WTC11 (cell line): ENCODE data around the gene ECE1. TPM values are rescaled to one million over a fixed set of nuclear protein-coding genes. Genes with fewer than 3 reads are reported as not detected.

Experiments used
- ATAC-seq: fragments of 200-7000 bp; cut with Tn5 transposase; 2 replicates; pipeline ENCODE4 v1.10.0; 2021; ENCODE audit warnings: mild to moderate bottlenecking, moderate library complexity
- CTCF ChIA-PET: fragments of 300-600 bp; sonication (Branson Sonifier 250); formaldehyde crosslinking; loops from one replicate; lab custom pipeline; 2021; ENCODE audit warnings: antibody characterized with exemption; lab: Charles Lee
- POLR2A ChIA-PET: fragments of 350-600 bp; sonication (Branson Sonifier 250); formaldehyde crosslinking; loops from one replicate; lab custom pipeline; 2021; ENCODE audit warnings: antibody characterized with exemption; lab: Charles Lee
- DNase-seq: peaks from one replicate; pipeline ENCODE4 v3.0.0; 2021; ENCODE audit warnings: low spot score
- H3K27ac Mint-ChIP-seq: 2 replicates; pipeline ENCODE4 v1.8.0; 2021; ENCODE audit warnings: mixed read lengths
- H3K27me3 Mint-ChIP-seq: 2 replicates; pipeline ENCODE4 v1.8.0; 2021; ENCODE audit warnings: low read depth, mild to moderate bottlenecking, moderate library complexity, mixed read lengths
- H3K36me3 Mint-ChIP-seq: 2 replicates; pipeline ENCODE4 v1.8.0; 2021; ENCODE audit warnings: mixed read lengths
- H3K4me1 Mint-ChIP-seq: 2 replicates; pipeline ENCODE4 v1.8.0; 2022; ENCODE audit warnings: mixed read lengths
- H3K4me3 Mint-ChIP-seq: 2 replicates; pipeline ENCODE4 v1.8.0; 2021; ENCODE audit warnings: mild to moderate bottlenecking, moderate library complexity, mixed read lengths
- H3K9me3 Mint-ChIP-seq: 2 replicates; pipeline ENCODE4 v1.8.0; 2021; ENCODE audit warnings: mixed read lengths
- AFF4 ChIP-seq: sonication (generic); formaldehyde crosslinking; IDR thresholded peaks from 2 replicates; pipeline ENCODE4 v1.8.1; 2023; ENCODE audit warnings: mild to moderate bottlenecking, missing genetic modification reagents, borderline replicate concordance
- E2F1 ChIP-seq: sonication (generic); formaldehyde crosslinking; IDR thresholded peaks from 2 replicates; pipeline ENCODE4 v1.8.0; 2022; ENCODE audit warnings: mild to moderate bottlenecking, missing genetic modification reagents
- ERG ChIP-seq: fragments of 250-450 bp; sonication (Bioruptor Pico); IDR thresholded peaks from 2 replicates; pipeline ENCODE4 v1.8.0; 2021; ENCODE audit warnings: mild to moderate bottlenecking
- MXD4 ChIP-seq: fragments of 250-450 bp; sonication (Bioruptor Pico); IDR thresholded peaks from 2 replicates; pipeline ENCODE4 v1.8.0; 2021; ENCODE audit warnings: mild to moderate bottlenecking, moderate library complexity, borderline replicate concordance
- NFE2L1 ChIP-seq: sonication (generic); formaldehyde crosslinking; IDR thresholded peaks from 2 replicates; pipeline ENCODE4 v1.8.1; 2023; ENCODE audit warnings: missing genetic modification reagents
- NR1H2 ChIP-seq: sonication (generic); formaldehyde crosslinking; IDR thresholded peaks from 2 replicates; pipeline ENCODE4 v1.9.0; 2021; ENCODE audit warnings: mild to moderate bottlenecking, moderate library complexity, missing genetic modification reagents
- SP1 ChIP-seq: sonication (generic); formaldehyde crosslinking; conservative IDR thresholded peaks from 2 replicates; pipeline ENCODE4 v1.8.1; 2022; ENCODE audit warnings: missing genetic modification reagents
- TEAD1 ChIP-seq: sonication (generic); formaldehyde crosslinking; IDR thresholded peaks from 2 replicates; pipeline ENCODE4 v1.8.0; 2022; ENCODE audit warnings: mild to moderate bottlenecking, missing genetic modification reagents
- ZMAT4 ChIP-seq: fragments of 250-450 bp; sonication (Bioruptor Pico); IDR thresholded peaks from 2 replicates; pipeline ENCODE4 v1.9.0; 2021; ENCODE audit warnings: mild to moderate bottlenecking
- total RNA-seq: library from RNA; stranded (reverse); gene quantifications from 3 replicates; pipeline ENCODE4 v1.2.3, GENCODE V29; 2021
- TF ChIP-seq, protein P1 (sequence below): sonication (generic); formaldehyde crosslinking; IDR thresholded peaks from 2 replicates; pipeline ENCODE4 v1.8.1; 2023; ENCODE audit warnings: mild to moderate bottlenecking, missing genetic modification reagents

Gene ECE1
- total RNA-seq, 1 experiment from 2014 or later: 45.0 TPM

- no peak for ATAC-seq
- Mint-ChIP-seq H3K9me3 (no peaks in the 10 kb centered on the region), H3K27ac (0 out of 2 replicates have a peak overlapping the region, but pooled peaks have one; percentile 36), H3K4me1 (peaks cover 14% of the 10 kb centered on the region), H3K4me3 (no peak overlapping the region), H3K36me3 (peaks cover 11% of the 10 kb centered on the region), H3K27me3 (no peaks in the 10 kb centered on the region)
- POLR2A ChIA-PET: no interaction called here
- no peak for DNase-seq
- CTCF ChIA-PET: interaction anchor here (0.9 to 2.4 kb wide), 6 partner anchors 17 to 132 kb away, joined by 3 to 12 read pairs (median 8); no protein-coding TSS in a partner anchor
- TF ChIP-seq, protein P1, sequence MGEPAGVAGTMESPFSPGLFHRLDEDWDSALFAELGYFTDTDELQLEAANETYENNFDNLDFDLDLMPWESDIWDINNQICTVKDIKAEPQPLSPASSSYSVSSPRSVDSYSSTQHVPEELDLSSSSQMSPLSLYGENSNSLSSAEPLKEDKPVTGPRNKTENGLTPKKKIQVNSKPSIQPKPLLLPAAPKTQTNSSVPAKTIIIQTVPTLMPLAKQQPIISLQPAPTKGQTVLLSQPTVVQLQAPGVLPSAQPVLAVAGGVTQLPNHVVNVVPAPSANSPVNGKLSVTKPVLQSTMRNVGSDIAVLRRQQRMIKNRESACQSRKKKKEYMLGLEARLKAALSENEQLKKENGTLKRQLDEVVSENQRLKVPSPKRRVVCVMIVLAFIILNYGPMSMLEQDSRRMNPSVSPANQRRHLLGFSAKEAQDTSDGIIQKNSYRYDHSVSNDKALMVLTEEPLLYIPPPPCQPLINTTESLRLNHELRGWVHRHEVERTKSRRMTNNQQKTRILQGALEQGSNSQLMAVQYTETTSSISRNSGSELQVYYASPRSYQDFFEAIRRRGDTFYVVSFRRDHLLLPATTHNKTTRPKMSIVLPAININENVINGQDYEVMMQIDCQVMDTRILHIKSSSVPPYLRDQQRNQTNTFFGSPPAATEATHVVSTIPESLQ (CRISPR knock-in tag): no peak
- TF ChIP-seq E2F1 (no peak), AFF4 (CRISPR knock-in tag) (no peak), NFE2L1 (no peak), MXD4 (CRISPR knock-in tag) (no peak), ERG (CRISPR knock-in tag) (no peak)
Measured at GRCh38 chr1:21238141-21238800, 52.0 kb downstream of the ECE1 start.

DNA sequence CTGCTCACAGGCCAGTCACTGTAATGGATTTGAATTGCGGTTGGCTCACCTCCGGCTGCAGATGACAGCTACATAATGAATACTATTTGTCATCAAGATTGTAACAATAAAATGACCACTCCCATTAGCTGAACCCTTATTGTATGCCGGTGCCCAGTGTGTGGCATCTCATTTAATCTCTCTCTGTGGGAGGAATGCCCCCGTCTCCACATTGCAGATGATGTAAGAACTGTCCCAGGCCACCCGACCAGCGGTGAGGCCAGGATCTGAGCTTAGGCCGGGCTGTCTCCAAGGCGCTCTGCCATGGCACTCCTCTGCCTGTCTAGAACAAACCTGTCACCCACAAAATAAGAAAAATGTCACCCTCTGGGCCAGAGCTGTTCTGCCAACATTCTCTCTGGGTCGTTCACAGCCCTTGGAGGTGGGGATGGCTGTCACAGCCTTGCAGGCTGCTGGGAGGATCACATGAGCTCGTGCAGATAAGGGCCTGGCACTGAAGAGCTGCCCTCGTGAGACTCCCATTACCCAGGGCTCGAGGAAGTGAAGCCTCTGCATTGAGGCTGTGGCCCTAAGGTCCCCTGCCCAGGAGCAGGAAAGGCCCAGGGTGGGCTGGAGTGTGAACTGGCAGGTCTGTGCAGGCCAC is 52.7 kb downstream of the ECE1 start:
- TF ChIP-seq ERG (CRISPR knock-in tag): no peak
- TF ChIP-seq ZMAT4 (CRISPR knock-in tag): no peak
- no peak for TF ChIP-seq SP1 (CRISPR knock-in tag)
- TF ChIP-seq AFF4 (CRISPR knock-in tag): no peak
- TF ChIP-seq TEAD1 (CRISPR knock-in tag): no peak
- no peak for TF ChIP-seq NR1H2 (CRISPR knock-in tag)
- ChIA-PET POLR2A (no interaction called here), CTCF (interaction anchor here (0.7 to 2.4 kb wide), 7 partner anchors 18 to 133 kb away, joined by 3 to 12 read pairs (median 8); no protein-coding TSS in a partner anchor)
- no peak for DNase-seq
- Mint-ChIP-seq H3K4me1 (peaks cover 14% of the 10 kb centered on the region), H3K9me3 (no peaks in the 10 kb centered on the region), H3K36me3 (peaks cover 11% of the 10 kb centered on the region), H3K27ac (peak overlapping the region; percentile 52; the same call in 1 of the 2 replicates), H3K27me3 (no peaks in the 10 kb centered on the region), H3K4me3 (no peak overlapping the region)
- ATAC-seq: no peak
